Activated CD8-positive, alpha-beta memory T cell treated with anti-CD3 and anti-CD28 coated beads, Interleukin-2, amount 50 U/mL, for 24 hours (primary cell): Measurements from ENCODE around the gene SPHKAP.
"Not testable (repeated sequence)": the region's sequence is repeated elsewhere in the genome, so short reads cannot be mapped to it uniquely, and the experiment has no call there.

Experiments used
- DNase-seq: peaks from one replicate; pipeline ENCODE4 v3.0.0-alpha.2; 2020; ENCODE audit errors: extremely low read depth

Gene SPHKAP, protein sequence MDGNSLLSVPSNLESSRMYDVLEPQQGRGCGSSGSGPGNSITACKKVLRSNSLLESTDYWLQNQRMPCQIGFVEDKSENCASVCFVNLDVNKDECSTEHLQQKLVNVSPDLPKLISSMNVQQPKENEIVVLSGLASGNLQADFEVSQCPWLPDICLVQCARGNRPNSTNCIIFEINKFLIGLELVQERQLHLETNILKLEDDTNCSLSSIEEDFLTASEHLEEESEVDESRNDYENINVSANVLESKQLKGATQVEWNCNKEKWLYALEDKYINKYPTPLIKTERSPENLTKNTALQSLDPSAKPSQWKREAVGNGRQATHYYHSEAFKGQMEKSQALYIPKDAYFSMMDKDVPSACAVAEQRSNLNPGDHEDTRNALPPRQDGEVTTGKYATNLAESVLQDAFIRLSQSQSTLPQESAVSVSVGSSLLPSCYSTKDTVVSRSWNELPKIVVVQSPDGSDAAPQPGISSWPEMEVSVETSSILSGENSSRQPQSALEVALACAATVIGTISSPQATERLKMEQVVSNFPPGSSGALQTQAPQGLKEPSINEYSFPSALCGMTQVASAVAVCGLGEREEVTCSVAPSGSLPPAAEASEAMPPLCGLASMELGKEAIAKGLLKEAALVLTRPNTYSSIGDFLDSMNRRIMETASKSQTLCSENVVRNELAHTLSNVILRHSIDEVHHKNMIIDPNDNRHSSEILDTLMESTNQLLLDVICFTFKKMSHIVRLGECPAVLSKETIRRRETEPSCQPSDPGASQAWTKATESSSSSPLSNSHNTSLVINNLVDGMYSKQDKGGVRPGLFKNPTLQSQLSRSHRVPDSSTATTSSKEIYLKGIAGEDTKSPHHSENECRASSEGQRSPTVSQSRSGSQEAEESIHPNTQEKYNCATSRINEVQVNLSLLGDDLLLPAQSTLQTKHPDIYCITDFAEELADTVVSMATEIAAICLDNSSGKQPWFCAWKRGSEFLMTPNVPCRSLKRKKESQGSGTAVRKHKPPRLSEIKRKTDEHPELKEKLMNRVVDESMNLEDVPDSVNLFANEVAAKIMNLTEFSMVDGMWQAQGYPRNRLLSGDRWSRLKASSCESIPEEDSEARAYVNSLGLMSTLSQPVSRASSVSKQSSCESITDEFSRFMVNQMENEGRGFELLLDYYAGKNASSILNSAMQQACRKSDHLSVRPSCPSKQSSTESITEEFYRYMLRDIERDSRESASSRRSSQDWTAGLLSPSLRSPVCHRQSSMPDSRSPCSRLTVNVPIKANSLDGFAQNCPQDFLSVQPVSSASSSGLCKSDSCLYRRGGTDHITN (N-terminal part only)

DNA sequence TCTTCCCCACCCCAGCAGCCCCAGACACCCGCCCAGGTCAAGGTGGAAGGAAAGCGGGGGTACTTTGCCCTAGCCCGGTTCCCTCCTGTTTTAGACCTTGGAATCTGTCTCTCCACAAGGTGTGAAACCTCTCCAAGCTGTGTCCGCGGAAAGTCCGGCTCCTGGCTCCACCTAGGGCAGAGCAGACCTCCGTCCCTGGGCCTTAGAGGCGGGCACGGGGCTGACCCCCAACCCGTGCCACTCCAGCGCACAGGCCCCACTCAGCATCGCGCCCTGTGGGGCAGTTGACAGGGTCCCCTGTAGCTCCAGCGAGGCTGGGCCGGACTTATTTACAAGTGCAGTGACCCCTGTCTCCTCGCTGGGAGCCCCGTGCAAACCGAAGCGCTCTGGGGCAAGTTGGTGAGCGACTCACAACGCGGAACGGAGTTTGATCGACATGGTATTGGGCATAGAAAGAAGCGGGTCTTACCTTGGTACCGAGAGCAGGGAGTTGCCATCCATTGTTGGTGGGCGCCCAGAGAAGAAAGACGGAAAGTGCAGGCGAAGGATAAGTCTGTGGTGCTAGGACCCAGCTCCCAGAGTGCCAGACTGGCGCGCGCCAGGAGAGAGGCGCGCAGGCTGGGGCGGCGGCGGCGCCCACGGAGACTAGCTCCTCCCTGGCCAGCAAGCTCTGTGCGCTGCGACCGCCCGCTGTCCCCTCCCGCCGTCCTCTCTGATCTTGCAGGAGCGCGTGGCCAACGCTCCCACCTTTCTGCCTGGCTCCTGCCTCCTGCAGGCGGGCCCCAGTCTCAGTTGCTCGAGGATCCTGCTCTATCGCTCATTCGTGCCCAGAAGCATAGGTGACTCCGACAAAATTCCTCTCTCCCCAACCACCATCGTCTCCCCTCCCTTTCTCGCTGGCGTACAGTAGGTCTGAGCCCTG lies at the start of gene SPHKAP:
Gene SPHKAP (minus strand): TSS at position 590 of the 922 bp plus-strand sequence. CDS start 89 bp downstream, at position 501.
- DNase-seq = no peak

DNA sequence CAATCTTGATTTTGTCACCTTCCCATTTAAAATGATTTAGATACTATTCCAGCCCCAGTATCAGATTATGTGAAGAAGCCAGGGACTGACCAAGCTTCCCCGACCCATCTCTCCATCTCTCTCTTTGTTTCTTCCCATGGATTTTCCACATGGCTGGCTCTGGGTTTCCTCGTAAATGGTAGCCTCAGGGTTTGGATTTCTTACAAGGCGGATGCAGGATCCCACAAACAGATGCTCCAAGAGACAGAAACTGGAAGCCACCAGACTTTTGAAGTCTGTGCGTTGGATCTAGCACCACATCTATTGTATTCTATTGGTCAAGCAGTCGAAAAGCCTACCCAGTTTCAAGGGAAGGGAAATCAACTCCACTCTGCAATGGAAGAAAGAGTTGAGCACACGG lies 46.0 kb upstream of the SPHKAP start:
- no peak for DNase-seq

DNA sequence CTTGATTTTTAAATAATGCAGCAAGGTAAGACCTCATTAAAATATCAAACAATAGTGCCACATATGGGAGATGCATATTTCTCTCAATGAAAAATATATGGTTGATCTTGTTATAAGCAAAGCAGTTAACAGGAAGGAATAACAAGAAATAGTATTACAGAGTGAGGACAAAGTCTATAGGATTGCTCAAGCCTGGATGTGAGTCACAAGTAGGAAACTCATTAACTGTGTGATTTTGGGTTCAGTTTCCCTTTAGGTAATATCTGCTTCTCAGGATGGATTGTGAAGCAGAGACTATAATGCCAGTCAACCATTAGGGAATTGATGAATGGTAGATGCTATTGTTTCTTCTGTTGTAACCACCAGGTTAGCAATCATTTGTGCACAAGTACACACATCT lies 42.9 kb upstream of the SPHKAP start:
- DNase-seq = no peak

DNA sequence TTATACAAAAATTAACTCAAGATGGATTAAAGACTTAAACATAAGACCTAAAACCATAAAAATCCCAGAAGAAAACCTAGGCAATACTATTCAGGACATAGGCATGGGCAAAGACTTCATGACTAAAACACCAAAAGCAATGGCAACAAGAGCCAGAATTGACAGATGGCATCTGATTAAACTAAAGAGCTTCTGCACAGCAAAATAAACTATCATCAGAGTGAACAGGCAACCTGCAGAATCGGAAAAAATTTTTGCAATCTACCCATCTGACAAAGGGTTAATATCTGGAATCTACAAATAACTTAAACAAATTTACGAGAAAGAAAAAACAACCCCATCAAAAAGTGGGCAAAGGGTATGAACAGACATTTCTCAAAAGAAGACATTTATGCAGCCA lies 37.1 kb upstream of the SPHKAP start:
- DNase-seq = not testable (repeated sequence)

DNA sequence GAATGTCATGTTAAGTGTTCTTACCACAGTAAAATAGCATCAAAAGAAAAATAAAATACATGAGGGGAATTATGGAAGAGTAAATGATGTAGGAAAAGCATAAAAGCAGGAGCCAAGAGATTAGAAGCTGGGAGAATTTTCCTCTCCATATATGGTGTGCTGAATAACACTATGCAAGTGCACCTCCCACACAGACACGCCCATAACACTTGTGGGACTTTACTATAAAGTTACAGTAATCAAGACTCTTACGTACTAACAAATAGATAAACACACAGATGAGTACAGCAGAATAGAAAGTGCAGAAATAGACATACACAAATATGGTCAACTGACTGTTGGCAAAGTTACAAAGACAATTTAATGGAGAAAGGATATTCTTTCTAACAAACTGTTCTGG lies 16.0 kb upstream of the SPHKAP start:
- DNase-seq = no peak

DNA sequence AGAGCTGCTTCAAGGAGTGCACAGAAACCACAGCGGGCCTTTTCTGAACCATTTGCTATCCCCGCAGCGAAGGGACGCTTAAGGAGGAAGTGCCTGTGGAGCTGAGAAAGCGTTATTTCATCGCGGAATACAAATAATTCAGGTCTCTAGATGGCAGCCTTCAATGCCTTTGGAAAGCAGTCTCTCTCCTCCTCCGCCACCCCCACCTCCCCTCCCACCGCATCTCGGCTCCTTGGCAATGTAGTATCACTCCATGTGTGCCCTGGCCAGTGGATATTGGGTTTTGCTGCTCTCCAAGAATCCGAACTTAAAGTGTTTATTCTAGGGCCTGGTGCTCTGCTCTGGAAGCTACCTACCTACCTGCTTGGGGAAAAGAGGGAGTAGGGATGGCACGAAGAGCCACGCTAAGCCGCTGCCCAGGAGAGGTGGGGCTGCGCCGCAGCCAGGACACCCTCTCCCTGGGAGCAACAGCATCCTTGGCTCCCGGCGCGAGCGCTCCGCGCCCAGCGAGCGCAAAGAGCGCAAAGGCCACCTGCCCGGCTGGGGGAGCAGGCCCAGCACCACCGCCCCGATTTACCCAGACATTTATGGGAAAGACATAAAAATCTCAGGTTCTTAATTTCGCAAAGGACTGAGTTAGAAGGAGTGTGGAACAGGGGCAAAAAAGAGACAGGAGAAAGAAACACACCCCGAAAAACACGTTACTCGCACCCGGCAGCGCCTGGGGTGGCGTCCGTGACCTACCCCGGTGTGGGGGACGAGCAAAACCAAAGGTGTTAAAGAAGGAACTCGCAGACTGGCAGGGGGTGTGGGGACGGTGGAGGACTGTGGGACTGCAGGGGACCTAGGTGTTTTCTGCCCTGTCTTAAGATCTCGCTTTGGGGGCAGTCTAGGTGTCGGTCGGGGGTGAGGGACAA lies 1.0 kb downstream of the SPHKAP start:
- no peak for DNase-seq

DNA sequence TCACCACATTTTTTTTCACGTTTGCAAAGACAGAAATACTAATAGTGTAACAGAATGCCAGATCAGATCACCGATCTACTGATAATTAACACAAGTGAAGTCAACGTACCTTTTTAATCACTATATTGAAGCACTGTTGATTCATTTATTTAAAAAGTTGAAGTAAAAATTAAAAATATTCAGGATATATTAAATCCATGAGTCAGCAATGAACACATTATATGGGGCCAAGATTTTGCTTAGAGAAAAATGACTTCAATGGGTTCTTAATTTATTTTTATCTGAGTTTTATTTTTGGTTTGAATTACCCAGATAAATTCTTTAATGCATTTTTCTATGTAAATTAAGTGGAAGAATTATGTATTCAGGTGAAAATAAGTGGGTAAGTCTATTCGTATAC lies 14.2 kb downstream of the SPHKAP start:
- DNase-seq = no peak

DNA sequence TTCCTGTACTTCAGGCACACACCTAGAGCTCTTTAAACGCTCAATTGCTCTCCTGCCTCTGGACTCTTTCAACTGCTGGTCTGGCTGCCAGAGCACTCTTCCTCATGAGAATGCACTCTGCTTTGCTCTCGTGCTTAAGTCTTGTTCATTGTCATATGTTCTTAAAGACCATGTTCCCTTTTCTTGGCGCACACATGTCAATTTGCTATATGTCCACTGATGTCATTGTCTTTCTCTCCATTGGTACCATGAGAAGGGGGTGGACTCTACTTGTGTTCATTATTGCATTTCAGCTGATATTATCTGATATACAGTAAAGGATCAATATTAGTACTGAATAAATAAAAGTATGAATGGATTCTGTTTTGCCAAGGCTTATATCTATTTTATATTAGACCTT lies 16.8 kb downstream of the SPHKAP start:
- DNase-seq = no peak

DNA sequence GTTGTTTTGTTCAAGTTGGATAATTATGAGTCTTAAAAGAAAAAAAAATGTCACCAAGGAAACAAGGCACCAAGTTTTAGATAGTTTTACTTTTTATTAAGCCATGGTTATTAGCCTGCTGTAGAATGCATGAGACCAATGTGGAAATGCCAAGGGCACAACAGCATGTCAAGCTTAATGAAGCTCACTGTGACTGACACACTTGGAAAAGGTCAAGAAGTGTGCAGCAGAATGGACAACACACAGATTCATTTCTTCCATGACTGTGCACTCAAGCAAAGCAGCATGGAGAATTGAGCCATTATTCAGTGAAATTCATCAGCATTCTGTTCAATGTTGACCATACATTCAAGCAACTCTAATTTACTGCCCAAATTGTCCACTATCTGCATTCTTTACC lies 23.6 kb downstream of the SPHKAP start:
- DNase-seq = no peak

DNA sequence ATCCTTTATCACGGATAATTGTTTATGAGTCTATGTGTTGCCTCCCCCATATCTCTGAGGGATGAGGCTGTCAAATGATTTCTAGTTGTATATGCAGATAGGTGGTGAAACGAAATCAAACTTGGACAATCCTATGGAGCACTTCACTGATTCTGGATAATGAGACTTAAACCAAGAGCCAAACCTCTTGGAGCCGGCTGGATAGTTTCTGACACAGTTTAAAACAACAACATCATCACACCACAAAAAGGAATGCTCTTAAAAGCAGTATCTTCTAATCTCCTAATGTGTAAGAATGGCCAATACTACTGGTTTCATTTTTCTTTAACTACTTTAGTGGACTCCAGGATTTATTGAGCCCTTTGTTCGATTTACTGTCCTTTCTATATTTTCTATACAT lies 36.5 kb downstream of the SPHKAP start:
- no peak for DNase-seq

DNA sequence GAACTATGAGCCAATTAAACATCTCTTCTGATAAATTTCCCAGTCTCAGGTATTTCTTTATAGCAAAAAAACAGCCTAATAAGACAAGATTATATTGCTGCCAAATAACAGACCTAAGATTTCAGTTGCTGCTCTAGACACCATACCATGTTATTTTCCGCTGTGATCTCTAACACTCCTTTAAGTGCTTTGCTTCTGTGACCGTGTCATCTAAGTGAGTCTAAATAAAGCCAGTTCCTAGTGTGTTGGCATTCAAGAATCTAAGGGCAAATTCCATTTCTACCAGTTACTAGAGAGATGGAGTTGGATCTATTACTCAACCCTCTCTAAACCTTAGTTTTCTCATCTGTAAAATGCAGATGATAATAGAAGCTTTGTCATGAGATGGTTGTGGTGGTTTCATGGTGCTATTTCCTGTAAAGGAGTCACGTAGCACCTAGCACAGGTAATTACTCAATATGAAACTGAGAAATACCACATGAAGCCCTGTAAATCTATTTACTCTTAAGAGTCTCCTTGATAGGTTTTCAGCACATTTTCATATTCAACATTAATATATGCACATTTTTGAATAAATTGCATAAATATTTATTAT lies 40.5 kb downstream of the SPHKAP start:
- no peak for DNase-seq

DNA sequence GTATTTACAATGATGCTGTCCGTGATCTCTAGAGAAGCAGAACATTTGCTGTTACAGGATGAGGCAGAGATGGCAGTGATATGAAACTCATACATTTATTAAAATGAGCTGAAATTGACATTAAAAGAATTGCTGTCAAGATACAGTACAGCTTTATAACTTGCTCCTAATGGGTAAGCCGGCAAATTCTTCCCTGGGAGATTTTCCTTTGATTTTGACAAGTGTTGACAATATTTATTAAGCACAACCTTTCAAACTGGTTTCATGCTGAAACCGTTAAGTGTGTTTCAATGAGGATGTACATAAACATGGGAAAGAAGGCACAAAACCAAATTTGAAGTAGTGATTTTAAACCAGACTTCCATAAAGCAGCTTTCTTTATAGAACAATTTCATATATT lies 45.5 kb downstream of the SPHKAP start:
- no peak for DNase-seq

DNA sequence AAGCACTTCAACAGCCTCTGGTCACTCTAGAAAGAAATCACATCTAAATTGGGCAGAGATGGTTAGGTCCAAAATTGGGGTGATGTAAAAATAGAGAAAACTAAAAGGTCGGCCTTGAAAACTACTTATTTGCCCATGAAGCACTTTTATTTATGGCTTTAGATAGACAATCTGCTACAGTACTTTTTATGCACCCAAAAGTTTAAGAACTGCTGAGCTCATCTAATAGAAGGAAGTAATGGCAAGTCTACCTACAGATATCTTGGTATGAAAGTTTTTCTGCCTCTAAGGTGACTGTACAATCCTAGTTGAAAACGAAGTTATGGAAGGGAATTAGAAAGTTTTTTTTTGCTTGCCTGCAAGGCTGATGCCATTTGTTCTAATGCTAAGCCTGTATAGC lies 46.2 kb downstream of the SPHKAP start:
- no peak for DNase-seq

DNA sequence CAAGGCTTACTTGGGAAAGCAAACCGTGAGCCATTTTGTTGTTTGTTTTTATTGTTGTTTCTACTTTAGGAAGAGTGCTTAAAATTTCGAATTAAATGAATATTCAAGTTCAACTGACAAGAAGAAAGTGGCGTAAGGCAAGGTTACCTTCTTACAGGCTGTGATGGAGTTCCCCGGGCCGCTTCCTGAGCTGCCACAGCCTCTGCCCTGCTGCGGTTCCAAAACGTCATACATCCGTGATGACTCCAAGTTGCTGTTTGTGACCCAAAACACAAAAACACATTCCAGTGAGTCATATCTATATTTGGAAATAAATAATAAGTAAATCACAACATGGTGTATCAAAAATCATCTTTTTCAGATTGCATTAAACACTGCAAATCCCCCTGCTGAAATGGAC lies 49.7 kb downstream of the SPHKAP start:
- no peak for DNase-seq

DNA sequence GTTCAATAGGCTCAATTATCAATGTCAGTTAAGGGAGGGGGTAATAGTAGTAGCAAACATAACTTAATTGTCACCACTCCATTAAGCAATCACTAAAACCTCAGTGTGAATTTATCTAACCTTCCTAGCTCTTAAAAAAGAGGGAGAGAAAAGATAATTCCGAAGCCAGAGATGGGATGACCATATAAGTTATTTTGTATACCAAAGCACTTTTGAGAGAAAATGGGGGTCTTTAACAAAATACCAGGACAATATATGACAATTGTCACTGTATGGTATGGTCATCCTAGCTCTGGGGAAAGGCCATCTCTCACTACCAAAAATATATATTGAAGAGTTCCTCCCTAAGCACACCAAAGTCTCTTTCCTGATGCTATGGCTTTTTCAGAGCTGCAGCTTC lies 55.1 kb downstream of the SPHKAP start:
- no peak for DNase-seq

DNA sequence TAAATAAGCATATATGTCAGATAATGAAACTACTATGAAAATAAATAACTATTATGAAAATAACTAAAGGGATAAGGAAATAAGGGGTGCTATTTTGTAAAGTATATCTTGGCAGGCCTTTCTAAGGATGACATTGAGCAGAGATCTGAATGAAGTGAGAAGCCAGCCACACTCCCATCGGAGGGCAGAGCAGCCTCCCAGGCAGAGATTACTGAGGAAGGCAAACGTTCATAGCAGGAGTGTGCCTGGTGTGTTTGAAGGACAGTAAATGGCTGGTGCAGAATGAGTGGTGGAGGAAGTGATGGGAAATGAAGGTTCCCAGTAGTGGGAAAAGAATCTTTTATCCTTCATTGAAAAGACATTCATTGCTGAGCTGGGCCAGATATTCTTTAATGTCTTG lies 62.5 kb downstream of the SPHKAP start:
- DNase-seq = no peak

DNA sequence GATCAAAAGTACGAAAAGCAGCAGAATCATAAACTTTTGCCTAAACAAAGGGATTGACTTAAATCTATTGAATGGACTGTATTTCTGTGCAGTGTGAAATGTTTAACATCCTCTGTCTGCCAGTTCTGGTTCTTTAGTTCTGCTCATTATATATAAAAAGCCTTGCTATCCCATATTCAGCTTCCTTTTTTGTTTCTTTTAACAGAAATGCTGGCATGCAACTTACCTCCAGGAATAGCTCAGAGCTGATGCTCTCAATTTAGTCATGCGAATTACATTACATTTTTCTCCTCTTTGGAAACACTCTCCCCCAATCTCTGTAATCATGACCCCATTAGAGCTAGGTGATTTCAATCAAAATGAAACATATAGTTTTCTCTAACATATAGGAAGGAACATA lies 73.6 kb downstream of the SPHKAP start:
- no peak for DNase-seq

DNA sequence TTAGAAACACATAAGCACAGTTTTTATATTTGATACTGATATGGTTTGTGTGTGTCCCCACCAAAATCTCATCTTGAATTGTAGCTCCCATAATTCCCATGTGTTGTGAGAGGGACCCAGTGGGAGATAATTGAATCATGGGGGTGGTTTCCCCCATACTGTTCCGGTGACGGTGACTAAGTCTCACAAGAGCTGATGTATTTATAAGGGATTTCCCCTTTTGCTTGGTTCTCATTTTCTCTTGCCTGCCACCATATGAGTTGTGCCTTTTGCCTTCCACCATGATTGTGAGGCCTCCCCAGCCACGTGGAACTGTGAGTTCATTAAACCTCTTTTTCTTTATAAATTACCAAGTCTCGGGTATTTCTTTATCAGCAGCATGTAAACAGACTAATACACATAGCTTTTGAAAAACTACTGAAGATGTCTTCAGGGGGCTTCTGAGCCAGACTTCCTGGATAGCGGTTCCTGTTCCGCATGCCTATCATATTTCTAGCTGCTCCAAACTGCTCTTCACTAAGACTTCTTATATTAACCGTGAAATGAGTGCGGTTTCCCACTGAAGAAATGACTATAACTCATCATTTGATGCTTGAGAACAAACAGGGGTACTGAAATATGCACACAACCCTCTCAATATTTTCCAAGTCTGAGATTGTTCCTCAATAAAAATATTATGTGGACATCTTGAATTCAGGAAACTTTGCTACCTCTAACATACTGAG lies 75.8 kb downstream of the SPHKAP start:
- no peak for DNase-seq

DNA sequence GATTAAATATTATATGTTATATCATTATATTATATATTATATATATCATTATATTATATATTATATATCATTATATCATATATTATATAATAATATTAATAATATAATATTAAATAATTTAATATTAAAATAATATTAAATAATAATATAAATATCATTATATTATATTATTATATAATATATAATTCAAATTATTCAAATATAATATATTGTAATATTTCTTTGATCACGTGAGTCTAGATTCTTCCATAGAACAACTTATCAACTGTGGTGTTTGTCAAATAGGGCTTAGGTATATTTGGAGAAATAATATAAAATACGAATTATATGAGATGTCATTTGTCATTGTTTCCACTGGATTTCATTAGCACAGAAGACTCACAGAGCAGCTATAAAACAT lies 77.3 kb downstream of the SPHKAP start:
- DNase-seq = no peak
